ENCODE results near the gene CALML3. TPM values are rescaled to one million over a fixed set of nuclear protein-coding genes. Genes with fewer than 3 reads are reported as not detected.

The CALML3 gene
- total and polyA plus RNA-seq, 2 of the 13 experiments (the other 11 are each of a cell fraction or from before 2014, with no cell fraction given), result not detected

DNA sequence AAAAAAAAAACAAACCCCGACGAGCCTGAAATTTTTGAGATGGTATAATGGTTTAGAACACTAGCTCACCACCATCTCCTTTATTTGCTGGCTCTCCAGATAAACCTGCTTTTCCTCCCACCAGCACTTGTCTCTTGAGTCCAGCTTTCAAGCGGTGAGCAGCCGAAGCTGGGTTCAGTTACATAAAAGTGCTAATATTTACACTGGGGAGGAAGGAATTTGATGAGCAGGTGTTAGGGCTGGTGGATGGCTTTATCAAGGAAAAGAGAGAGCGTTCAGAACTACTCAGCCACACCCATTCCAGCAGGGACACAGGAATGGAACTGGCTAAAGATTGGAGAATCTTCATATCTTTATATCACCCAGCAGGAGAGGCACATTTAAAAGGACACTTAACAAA lies 6.6 kb upstream of the CALML3 start:
- H3K79me2 ChIP-seq (ENCODE audit: insufficient read depth, low read length), result no peaks in the 10 kb centered on the region
- H3K4me2 ChIP-seq (ENCODE audit: low read depth, low read length), result peak overlapping the region; percentile 46
- DNase-seq (ENCODE audit: low spot score) (peak; percentile 84), FAIRE-seq (peak; percentile 95), ATAC-seq (peak; percentile 86)
- H4K20me1 ChIP-seq (ENCODE audit: insufficient read depth, low read length), result no peaks in the 10 kb centered on the region
- H3K27ac ChIP-seq (ENCODE audit: extremely low read length, insufficient read depth, low read length), result peak overlapping the region; percentile 45
- no TSS peak for BruUV-seq (replicated peaks)
- ChIA-PET POLR2A (interaction anchor here (1.4 to 3.0 kb wide), 4 partner anchors 10 to 71 kb away, joined by 5 to 20 read pairs (median 18); no protein-coding TSS in a partner anchor), CTCF (ENCODE audit: low intra/inter-chr PET ratio, low total read pairs) (no interaction called here)
- H3K27me3 ChIP-seq (ENCODE audit: control insufficient read depth in 1 of 2, insufficient read depth in 2 of 2, low read length in 2 of 2), result no peaks in the 10 kb centered on the region
- intact Hi-C loops (cut with micrococcal nuclease; ENCODE audit: unreplicated experiment), result loop anchor here (10.0 kb wide), 1 partner anchor 73 kb away; no protein-coding TSS in a partner anchor
- WGBS (ENCODE audit: low lambda C conversion rate), result 2% methylated on average over 5 of the region's 5 CpGs
- no peak overlapping the region; the same call in 1 of the 2 replicates for H3K9ac ChIP-seq (ENCODE audit: insufficient read depth, low read depth, low read length)
- no peaks in the 10 kb centered on the region for H3K36me3 ChIP-seq (replicated peaks in 1 of 2; ENCODE audit: control insufficient read depth in 1 of 2, insufficient read depth in 2 of 2, low read length in 2 of 2)
- in situ Hi-C loops (cut with HindIII; ENCODE audit: extremely low pct_ligation_motif_present, low pct_unique_long_range_greater_than_20kb), result no loop called here
- H3K4me3 ChIP-seq (replicated peaks in 1 of 3; ENCODE audit: insufficient read depth in 1 of 3, low read depth in 2 of 3, low read length in 3 of 3), result 0 out of 6 replicates have a peak overlapping the region, but pooled peaks of 1 of the 3 experiments have one; percentile 4
- H2AFZ ChIP-seq (ENCODE audit: low read length), result no peak overlapping the region
- peaks cover 66% of the 10 kb centered on the region for H3K4me1 ChIP-seq (ENCODE audit: insufficient read depth, low read length)
- no peaks in the 10 kb centered on the region for H3K9me3 ChIP-seq (ENCODE audit: low read length)
- TF ChIP-seq LCORL (IDR thresholded peaks at IDR 0.05) (no peak), LCORL (CRISPR knock-in tag; IDR thresholded peaks at IDR 0.05) (peak; percentile 44; the same call in 1 of the 2 replicates), MEIS2 (CRISPR knock-in tag; IDR thresholded peaks at IDR 0.05) (0 out of 2 replicates have a peak, but pooled peaks have one; percentile 26), TBX2 (CRISPR knock-in tag; IDR thresholded peaks at IDR 0.05; ENCODE audit: borderline replicate concordance) (peak; percentile 78; the same call in 1 of the 2 replicates), SIX1 (CRISPR knock-in tag; IDR thresholded peaks at IDR 0.05; ENCODE audit: borderline replicate concordance) (peak; percentile 72; the same call in 1 of the 2 replicates), TBP (CRISPR knock-in tag; IDR thresholded peaks at IDR 0.05) (no peak), MIXL1 (CRISPR knock-in tag; IDR thresholded peaks at IDR 0.05) (peak; percentile 60; the same call in 1 of the 2 replicates), SOX6 (IDR thresholded peaks at IDR 0.05) (no peak), SOX6 (CRISPR knock-in tag; IDR thresholded peaks at IDR 0.05) (peak; percentile 77; the same call in 1 of the 2 replicates), ZMYM3 (CRISPR knock-in tag; IDR thresholded peaks at IDR 0.05) (peak; percentile 47; the same call in 1 of the 2 replicates), SIX4 (CRISPR knock-in tag; IDR thresholded peaks at IDR 0.05) (0 out of 2 replicates have a peak, but pooled peaks have one; percentile 20), HNF4A (CRISPR knock-in tag; IDR thresholded peaks at IDR 0.05) (peak; percentile 48; the same call in 1 of the 2 replicates), ZNF331 (CRISPR knock-in tag; IDR thresholded peaks at IDR 0.05) (peak; percentile 56; the same call in 1 of the 2 replicates), DPF2 (CRISPR knock-in tag; IDR thresholded peaks at IDR 0.05; ENCODE audit: borderline replicate concordance, low read depth) (peak; percentile 43; the same call in 1 of the 2 replicates)
- TF ChIP-seq, protein P1, sequence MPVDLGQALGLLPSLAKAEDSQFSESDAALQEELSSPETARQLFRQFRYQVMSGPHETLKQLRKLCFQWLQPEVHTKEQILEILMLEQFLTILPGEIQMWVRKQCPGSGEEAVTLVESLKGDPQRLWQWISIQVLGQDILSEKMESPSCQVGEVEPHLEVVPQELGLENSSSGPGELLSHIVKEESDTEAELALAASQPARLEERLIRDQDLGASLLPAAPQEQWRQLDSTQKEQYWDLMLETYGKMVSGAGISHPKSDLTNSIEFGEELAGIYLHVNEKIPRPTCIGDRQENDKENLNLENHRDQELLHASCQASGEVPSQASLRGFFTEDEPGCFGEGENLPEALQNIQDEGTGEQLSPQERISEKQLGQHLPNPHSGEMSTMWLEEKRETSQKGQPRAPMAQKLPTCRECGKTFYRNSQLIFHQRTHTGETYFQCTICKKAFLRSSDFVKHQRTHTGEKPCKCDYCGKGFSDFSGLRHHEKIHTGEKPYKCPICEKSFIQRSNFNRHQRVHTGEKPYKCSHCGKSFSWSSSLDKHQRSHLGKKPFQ (CRISPR knock-in tag; IDR thresholded peaks at IDR 0.05; ENCODE audit: insufficient replicate concordance), result peak; percentile 34
- TF ChIP-seq, protein P2, sequence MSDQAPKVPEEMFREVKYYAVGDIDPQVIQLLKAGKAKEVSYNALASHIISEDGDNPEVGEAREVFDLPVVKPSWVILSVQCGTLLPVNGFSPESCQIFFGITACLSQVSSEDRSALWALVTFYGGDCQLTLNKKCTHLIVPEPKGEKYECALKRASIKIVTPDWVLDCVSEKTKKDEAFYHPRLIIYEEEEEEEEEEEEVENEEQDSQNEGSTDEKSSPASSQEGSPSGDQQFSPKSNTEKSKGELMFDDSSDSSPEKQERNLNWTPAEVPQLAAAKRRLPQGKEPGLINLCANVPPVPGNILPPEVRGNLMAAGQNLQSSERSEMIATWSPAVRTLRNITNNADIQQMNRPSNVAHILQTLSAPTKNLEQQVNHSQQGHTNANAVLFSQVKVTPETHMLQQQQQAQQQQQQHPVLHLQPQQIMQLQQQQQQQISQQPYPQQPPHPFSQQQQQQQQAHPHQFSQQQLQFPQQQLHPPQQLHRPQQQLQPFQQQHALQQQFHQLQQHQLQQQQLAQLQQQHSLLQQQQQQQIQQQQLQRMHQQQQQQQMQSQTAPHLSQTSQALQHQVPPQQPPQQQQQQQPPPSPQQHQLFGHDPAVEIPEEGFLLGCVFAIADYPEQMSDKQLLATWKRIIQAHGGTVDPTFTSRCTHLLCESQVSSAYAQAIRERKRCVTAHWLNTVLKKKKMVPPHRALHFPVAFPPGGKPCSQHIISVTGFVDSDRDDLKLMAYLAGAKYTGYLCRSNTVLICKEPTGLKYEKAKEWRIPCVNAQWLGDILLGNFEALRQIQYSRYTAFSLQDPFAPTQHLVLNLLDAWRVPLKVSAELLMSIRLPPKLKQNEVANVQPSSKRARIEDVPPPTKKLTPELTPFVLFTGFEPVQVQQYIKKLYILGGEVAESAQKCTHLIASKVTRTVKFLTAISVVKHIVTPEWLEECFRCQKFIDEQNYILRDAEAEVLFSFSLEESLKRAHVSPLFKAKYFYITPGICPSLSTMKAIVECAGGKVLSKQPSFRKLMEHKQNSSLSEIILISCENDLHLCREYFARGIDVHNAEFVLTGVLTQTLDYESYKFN (CRISPR knock-in tag; conservative IDR thresholded peaks at IDR 0.05), result peak; percentile 77

Data from HepG2 (cell line).